ENCODE data around the gene AGER. TPM values are rescaled to one million over a fixed set of nuclear protein-coding genes. Genes with fewer than 3 reads are reported as not detected.

AGER gene
- total RNA-seq, 1 donor from 2014 or later, result 25.7 TPM

GRCh38 chr6:32131439-32131948 is 52.6 kb downstream of the AGER start:
- H3K9me3 Mint-ChIP-seq, result peaks cover 2% of the 10 kb centered on the region
- no peak for DNase-seq (ENCODE audit: low read depth, low spot score)
- H3K36me3 Mint-ChIP-seq (ENCODE audit: low read depth), result no peaks in the 10 kb centered on the region
- H3K27ac Mint-ChIP-seq (ENCODE audit: unreplicated experiment), result no peak overlapping the region
- H3K27me3 Mint-ChIP-seq (ENCODE audit: low read depth), result peaks cover 6% of the 10 kb centered on the region
- TF ChIP-seq, protein P1, sequence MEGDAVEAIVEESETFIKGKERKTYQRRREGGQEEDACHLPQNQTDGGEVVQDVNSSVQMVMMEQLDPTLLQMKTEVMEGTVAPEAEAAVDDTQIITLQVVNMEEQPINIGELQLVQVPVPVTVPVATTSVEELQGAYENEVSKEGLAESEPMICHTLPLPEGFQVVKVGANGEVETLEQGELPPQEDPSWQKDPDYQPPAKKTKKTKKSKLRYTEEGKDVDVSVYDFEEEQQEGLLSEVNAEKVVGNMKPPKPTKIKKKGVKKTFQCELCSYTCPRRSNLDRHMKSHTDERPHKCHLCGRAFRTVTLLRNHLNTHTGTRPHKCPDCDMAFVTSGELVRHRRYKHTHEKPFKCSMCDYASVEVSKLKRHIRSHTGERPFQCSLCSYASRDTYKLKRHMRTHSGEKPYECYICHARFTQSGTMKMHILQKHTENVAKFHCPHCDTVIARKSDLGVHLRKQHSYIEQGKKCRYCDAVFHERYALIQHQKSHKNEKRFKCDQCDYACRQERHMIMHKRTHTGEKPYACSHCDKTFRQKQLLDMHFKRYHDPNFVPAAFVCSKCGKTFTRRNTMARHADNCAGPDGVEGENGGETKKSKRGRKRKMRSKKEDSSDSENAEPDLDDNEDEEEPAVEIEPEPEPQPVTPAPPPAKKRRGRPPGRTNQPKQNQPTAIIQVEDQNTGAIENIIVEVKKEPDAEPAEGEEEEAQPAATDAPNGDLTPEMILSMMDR (conservative IDR thresholded peaks at IDR 0.05), result no peak
- peaks cover 38% of the 10 kb centered on the region for H3K4me1 Mint-ChIP-seq
- H3K4me3 Mint-ChIP-seq, result peak overlapping the region; percentile 76

Small RNA genes lying within 50 kb of the gene (microRNA-seq; reads per million reads assigned to microRNA genes)
- 22.5 reads per million, percentile 36 among the genes with 10 or more reads in this experiment for gene MIR6721
- not detected for gene MIR6833

Other genes with a start within 250 kb of the AGER start
- gene CFB, start 238.2 kb downstream of the AGER start, total RNA-seq, result not detected in 2 replicates
- gene NELFE, start 225.3 kb downstream of the AGER start, total RNA-seq, result 86.1 and 88.4 TPM in 2 replicates
- gene SKIC2, start 225.1 kb downstream of the AGER start, total RNA-seq, result 77.9 and 88.7 TPM in 2 replicates
- 23.8 and 26.6 TPM in 2 replicates for gene DXO, start 212.1 kb downstream of the AGER start, total RNA-seq
- gene C4A, start 202.2 kb downstream of the AGER start, total RNA-seq, result 5.6 and 10.1 TPM in 2 replicates
- 5.3 and 6.7 TPM in 2 replicates for gene C4B, start 169.5 kb downstream of the AGER start, total RNA-seq
- 0.23 TPM in 2 replicates for gene CYP21A2, start 145.8 kb downstream of the AGER start, total RNA-seq
- 4.6 and 6.6 TPM in 2 replicates for gene TNXB, start 74.9 kb downstream of the AGER start, total RNA-seq
- 83.6 and 87.1 TPM in 2 replicates for gene ATF6B, start 56.0 kb downstream of the AGER start, total RNA-seq
- gene FKBPL, start 54.0 kb downstream of the AGER start, total RNA-seq, result 12.4 and 13.0 TPM in 2 replicates
- 3.1 and 4.1 TPM in 2 replicates for gene PRRT1, start 32.3 kb downstream of the AGER start, total RNA-seq
- 60.9 and 62.3 TPM in 2 replicates for gene PPT2, start 30.1 kb downstream of the AGER start, total RNA-seq
- gene EGFL8, start 19.7 kb downstream of the AGER start, total RNA-seq, result 39.3 and 44.0 TPM in 2 replicates
- gene AGPAT1, start 8.2 kb downstream of the AGER start, total RNA-seq, result 88.9 and 92.9 TPM in 2 replicates
- gene RNF5, start 5.8 kb downstream of the AGER start, total RNA-seq, result 60.2 and 60.7 TPM in 2 replicates
- gene PBX2, start 5.9 kb upstream of the AGER start, total RNA-seq, result 205 and 206 TPM in 2 replicates
- gene GPSM3, start 8.4 kb upstream of the AGER start, total RNA-seq, result 7.3 and 8.0 TPM in 2 replicates
- gene NOTCH4, start 39.8 kb upstream of the AGER start, total RNA-seq, result 5.6 and 6.3 TPM in 2 replicates
- gene TSBP1, start 187.7 kb upstream of the AGER start, total RNA-seq, result not detected in 2 replicates
- gene BTNL2, start 222.9 kb upstream of the AGER start, total RNA-seq, result not detected in 2 replicates